Panc1 (cell line): Measurements from ENCODE around the gene PKP2. TPM values are rescaled to one million over a fixed set of nuclear protein-coding genes. Genes with fewer than 3 reads are reported as not detected.

Experiments used
- ATAC-seq: fragments of 200-7000 bp; cut with Tn5 transposase; 2 replicates; pipeline ENCODE4 v1.9.1; 2020; ENCODE audit warnings: mild to moderate bottlenecking, moderate library complexity
- BruUV-seq: library from RNA; stranded (reverse); fragments of 400-500 nt; replicated peaks from 2 replicates; lab custom pipeline; 2021; lab: Mats Ljungman, UMichigan
- CTCF ChIA-PET: fragments of 300-600 bp; sonication (Branson Sonifier 250); formaldehyde crosslinking; loops from one replicate; lab custom pipeline; 2022; ENCODE audit warnings: antibody characterized with exemption; lab: Charles Lee
- POLR2A ChIA-PET: fragments of 300-600 bp; sonication (Branson Sonifier 250); formaldehyde crosslinking; loops from one replicate; lab custom pipeline; 2022; ENCODE audit warnings: antibody characterized with exemption; lab: Charles Lee
- DNase-seq: peaks from one replicate; pipeline ENCODE4 v3.0.0-alpha.2; 2010; ENCODE audit warnings: low read depth, low spot score
- H3K27ac ChIP-seq: 2 replicates; pipeline ENCODE4 v1.5.1; 2011; ENCODE audit warnings: mild to moderate bottlenecking, low read length, inconsistent platforms
- H3K27me3 ChIP-seq: fragments of 200-500 bp; sonication (Bioruptor generic); 2 replicates; pipeline ENCODE4 v1.6.0; 2014; ENCODE audit warnings: low read length, inconsistent platforms; ENCODE audit not compliant: control insufficient read depth, insufficient read depth
- H3K36me3 ChIP-seq: fragments of 200-500 bp; sonication (Bioruptor generic); 2 replicates; pipeline ENCODE4 v1.5.1; 2014; ENCODE audit warnings: inconsistent platforms, mild to moderate bottlenecking, low read length, moderate library complexity; ENCODE audit not compliant: control insufficient read depth, insufficient read depth
- H3K4me1 ChIP-seq: 2 replicates; pipeline ENCODE4 v1.5.1; 2011; ENCODE audit warnings: inconsistent platforms, mild to moderate bottlenecking, low read length, moderate library complexity; ENCODE audit not compliant: control insufficient read depth, insufficient read depth
- H3K4me3 ChIP-seq, 2 experiments: 2 replicates each; pipeline ENCODE4 v1.5.1; 2011 to 2012; ENCODE audit warnings: low read depth in 2 of 2, low read length in 2 of 2, mild to moderate bottlenecking in 2 of 2, inconsistent platforms in 1 of 2, moderate library complexity in 1 of 2
- H3K9me3 ChIP-seq: fragments of 200-500 bp; sonication (Bioruptor generic); 2 replicates; pipeline ENCODE4 v1.5.1; 2014; ENCODE audit warnings: low read depth, mild to moderate bottlenecking, inconsistent platforms, low read length, moderate library complexity; ENCODE audit not compliant: control insufficient read depth, insufficient read depth
- POLR2AphosphoS5 ChIP-seq: IDR thresholded peaks from 2 replicates; pipeline ENCODE4 v1.6.1; 2012; ENCODE audit warnings: mild to moderate bottlenecking, low read depth, low read length, moderate library complexity
- REST ChIP-seq, 2 experiments: IDR thresholded peaks; 2 replicates each; pipeline ENCODE4 v1.6.1; 2011 to 2012; ENCODE audit warnings: low read depth in 2 of 2, control low read depth in 1 of 2, low read length in 1 of 2, mild to moderate bottlenecking in 1 of 2, moderate library complexity in 1 of 2; ENCODE audit not compliant: insufficient read depth in 1 of 2
- SIN3A ChIP-seq: IDR thresholded peaks from 2 replicates; pipeline ENCODE4 v1.6.1; 2012; ENCODE audit warnings: low read depth, mild to moderate bottlenecking, low read length, moderate library complexity, borderline replicate concordance; ENCODE audit not compliant: insufficient read depth
- TCF7L2 ChIP-seq: IDR thresholded peaks from 2 replicates; pipeline ENCODE4 v1.6.1; 2011; ENCODE audit warnings: mild to moderate bottlenecking, low read depth, low read length, inconsistent platforms
- in situ Hi-C: cut with HindIII; loops from 2 replicates; pipeline ENCODE4 v1.10.0; 2016; ENCODE audit warnings: low sequenced_read_pairs, low pct_unique_long_range_greater_than_20kb
- intact Hi-C: fragments of 100-400 bp; cut with micrococcal nuclease; formaldehyde crosslinking; loops from one replicate; pipeline ENCODE4 v1.10.0; 2022; ENCODE audit not compliant: unreplicated experiment
- total RNA-seq: library from RNA; stranded (reverse); gene quantifications from one replicate; pipeline ENCODE4 v1.2.1, GENCODE V29; 2021; ENCODE audit not compliant: unreplicated experiment
- TF ChIP-seq, protein P1 (sequence below): fragments of 450-650 bp; IDR thresholded peaks from 2 replicates; pipeline ENCODE4 v1.5.1; 2017; ENCODE audit warnings: mild to moderate bottlenecking

Gene PKP2
- total RNA-seq, 1 experiment from 2014 or later = 2.2 TPM

- ATAC-seq = no peak
- no peaks in the 10 kb centered on the region for H3K36me3 ChIP-seq
- TF ChIP-seq SIN3A (no peak), TCF7L2 (no peak), POLR2AphosphoS5 (no peak), REST (IDR thresholded peaks at IDR 0.05; ENCODE audit: insufficient read depth in 1 of 2, low read depth in 2 of 2, low read length in 1 of 2) (no peak)
- TF ChIP-seq, protein P1, sequence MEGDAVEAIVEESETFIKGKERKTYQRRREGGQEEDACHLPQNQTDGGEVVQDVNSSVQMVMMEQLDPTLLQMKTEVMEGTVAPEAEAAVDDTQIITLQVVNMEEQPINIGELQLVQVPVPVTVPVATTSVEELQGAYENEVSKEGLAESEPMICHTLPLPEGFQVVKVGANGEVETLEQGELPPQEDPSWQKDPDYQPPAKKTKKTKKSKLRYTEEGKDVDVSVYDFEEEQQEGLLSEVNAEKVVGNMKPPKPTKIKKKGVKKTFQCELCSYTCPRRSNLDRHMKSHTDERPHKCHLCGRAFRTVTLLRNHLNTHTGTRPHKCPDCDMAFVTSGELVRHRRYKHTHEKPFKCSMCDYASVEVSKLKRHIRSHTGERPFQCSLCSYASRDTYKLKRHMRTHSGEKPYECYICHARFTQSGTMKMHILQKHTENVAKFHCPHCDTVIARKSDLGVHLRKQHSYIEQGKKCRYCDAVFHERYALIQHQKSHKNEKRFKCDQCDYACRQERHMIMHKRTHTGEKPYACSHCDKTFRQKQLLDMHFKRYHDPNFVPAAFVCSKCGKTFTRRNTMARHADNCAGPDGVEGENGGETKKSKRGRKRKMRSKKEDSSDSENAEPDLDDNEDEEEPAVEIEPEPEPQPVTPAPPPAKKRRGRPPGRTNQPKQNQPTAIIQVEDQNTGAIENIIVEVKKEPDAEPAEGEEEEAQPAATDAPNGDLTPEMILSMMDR = no peak
- intact Hi-C loops = no loop called here
- no peaks in the 10 kb centered on the region for H3K4me1 ChIP-seq
- H3K4me3 ChIP-seq = no peak overlapping the region
- no TSS peak for BruUV-seq
- H3K27me3 ChIP-seq = 0 out of 2 replicates have a peak, but pooled peaks cover 3% of the 10 kb centered on the region
- no peak overlapping the region for H3K27ac ChIP-seq
- CTCF ChIA-PET = no interaction called here
- in situ Hi-C loops = no loop called here
- H3K9me3 ChIP-seq = no peaks in the 10 kb centered on the region
- POLR2A ChIA-PET = no interaction called here
- DNase-seq = no peak
These were observed 68.5 kb downstream of the PKP2 start for GRCh38 chr12:32828120-32828519.

DNA sequence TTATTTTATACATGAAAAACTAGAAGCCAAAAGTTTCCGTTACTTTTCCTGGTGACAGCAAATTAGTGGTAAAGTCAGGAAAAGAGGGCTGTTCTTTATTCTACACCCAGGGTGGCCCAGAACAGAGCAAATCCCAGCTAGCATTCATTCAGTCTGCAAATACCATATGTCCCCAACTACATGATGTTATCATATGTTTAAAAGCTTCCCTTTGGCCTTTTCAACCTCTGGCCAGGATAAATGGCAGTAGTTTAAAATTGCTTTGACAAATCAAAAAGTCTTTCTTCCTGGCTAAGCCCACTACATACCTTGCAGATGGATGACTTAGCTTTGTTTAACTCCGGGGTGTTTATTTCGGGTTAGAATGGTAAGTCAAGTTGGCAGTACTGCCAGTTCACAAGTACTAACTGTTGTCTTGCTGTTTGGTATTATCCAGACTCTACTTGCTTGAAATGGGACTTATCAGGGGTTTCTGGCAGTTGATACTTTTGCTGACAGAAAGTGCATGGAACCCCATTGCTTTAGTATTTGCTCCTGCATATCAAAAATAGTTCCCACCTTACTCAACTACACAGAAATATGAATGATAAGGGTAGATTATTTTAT, 69.7 kb downstream of the PKP2 start:
- DNase-seq = no peak
- H3K27me3 ChIP-seq = 0 out of 2 replicates have a peak, but pooled peaks cover 3% of the 10 kb centered on the region
- no peaks in the 10 kb centered on the region for H3K9me3 ChIP-seq
- TF ChIP-seq, protein P1 = no peak
- no peak for TF ChIP-seq TCF7L2
- ChIA-PET POLR2A (no interaction called here), CTCF (interaction anchor here (0.9 kb wide), 1 partner anchor 658 kb away, joined by 14 read pairs; no protein-coding TSS in a partner anchor)
- no peak for ATAC-seq
- in situ Hi-C loops (no loop called here), intact Hi-C loops (no loop called here)
- no peak overlapping the region for H3K4me3 ChIP-seq
- H3K27ac ChIP-seq = no peak overlapping the region
- H3K36me3 ChIP-seq = no peaks in the 10 kb centered on the region
- BruUV-seq = no TSS peak
- no peaks in the 10 kb centered on the region for H3K4me1 ChIP-seq
